ENCODE measurements around the gene NREP. TPM values are rescaled to one million over a fixed set of nuclear protein-coding genes. Genes with fewer than 3 reads are reported as not detected.

The NREP gene
- total RNA-seq, 1 experiment from 2014 or later: 6.0 TPM

- Histone ChIP-seq H3K9me2 (ENCODE audit: insufficient read depth) (no peaks in the 10 kb centered on the region), H3K4me3 (replicated peaks in 1 of 2; ENCODE audit: low read depth in 1 of 2, low read length in 2 of 2) (no peak overlapping the region), H3K36me3 (ENCODE audit: control insufficient read depth in 1 of 2, insufficient read depth in 2 of 2, low read length in 2 of 2) (no peaks in the 10 kb centered on the region), H3K4me1 (ENCODE audit: control insufficient read depth in 1 of 2, insufficient read depth in 2 of 2, low read length in 2 of 2) (no peaks in the 10 kb centered on the region), H3K27ac (ENCODE audit: low read depth, low read length) (no peak overlapping the region), H4K20me1 (ENCODE audit: insufficient read depth) (no peaks in the 10 kb centered on the region), H3K9me3 (ENCODE audit: control insufficient read depth in 1 of 2, insufficient read depth in 1 of 2, low read depth in 1 of 2, low read length in 2 of 2) (no peaks in the 10 kb centered on the region), H2AFZ (ENCODE audit: low read depth, low read length, poor library complexity, severe bottlenecking) (no peak overlapping the region), H3K79me2 (ENCODE audit: insufficient read depth, low read length) (no peaks in the 10 kb centered on the region), H3K27me3 (ENCODE audit: insufficient read depth, low read length) (no peaks in the 10 kb centered on the region), H3K4me2 (ENCODE audit: low read length) (no peak overlapping the region), H3K9ac (ENCODE audit: low read length) (no peak overlapping the region)
- RAD21 ChIA-PET (ENCODE audit: low non-redundant PET in 1 of 2, low total read pairs in 2 of 2, uncharacterized antibody in 2 of 2, unreplicated experiment in 2 of 2): no interaction called here
- intact Hi-C loops (cut with micrococcal nuclease): no loop called here
- BruUV-seq (replicated peaks): no TSS peak
- TF ChIP-seq REST (IDR thresholded peaks at IDR 0.05; ENCODE audit: low read depth) (no peak), ZBTB33 (IDR thresholded peaks at IDR 0.05; ENCODE audit: extremely low read depth, insufficient replicate concordance, low read length) (no peak), POLR2A (IDR thresholded peaks at IDR 0.05; ENCODE audit: borderline replicate concordance, extremely low read depth, insufficient read depth, insufficient read length) (no peak), ZNF274 (IDR thresholded peaks at IDR 0.05; ENCODE audit: low read depth, low read length) (no peak), SIN3A (IDR thresholded peaks at IDR 0.05; ENCODE audit: low read depth) (no peak), SP1 (IDR thresholded peaks at IDR 0.05; ENCODE audit: low read depth) (no peak), SRF (IDR thresholded peaks at IDR 0.05; ENCODE audit: low read depth) (no peak)
- no peak for DNase-seq (ENCODE audit: low read depth, low spot score)
- POLR2A ChIA-PET: no interaction called here
- CTCF ChIA-PET: no interaction called here
- ATAC-seq: no peak
Observed at GRCh38 chr5:111792471-111793058, 35.6 kb upstream of the NREP start.
